ENCODE data around the gene IPPK. TPM values are rescaled to one million over a fixed set of nuclear protein-coding genes. Genes with fewer than 3 reads are reported as not detected.

Gene IPPK
- total and polyA plus RNA-seq, 2 of the 4 experiments (the other 2 are of a cell fraction): 25.1 to 26.8 TPM

GRCh38 chr9:92603990-92604389 lies 65.9 kb downstream of the IPPK start:
- H4K20me1 ChIP-seq (ENCODE audit: insufficient read depth, low read length): no peaks in the 10 kb centered on the region

More at GRCh38 chr9:92603990-92604389, 65.9 kb downstream of the IPPK start:
- Histone ChIP-seq H3K4me1 (ENCODE audit: control insufficient read depth, insufficient read depth, low read length) (peaks cover 20% of the 10 kb centered on the region), H3K23ac (ENCODE audit: low read depth, low read length) (no peak overlapping the region), H3K4me3 (ENCODE audit: insufficient read depth, low read depth, low read length) (no peak overlapping the region), H4K5ac (ENCODE audit: low read depth, low read length) (no peak overlapping the region), H3K27me3 (ENCODE audit: control insufficient read depth, insufficient read depth, low read length) (no peaks in the 10 kb centered on the region), H2AK5ac (ENCODE audit: low read depth, low read length) (no peak overlapping the region), H3K9me1 (ENCODE audit: insufficient read depth, low read length) (peaks cover 22% of the 10 kb centered on the region), H2BK15ac (ENCODE audit: low read depth, low read length) (no peak overlapping the region), H4K91ac (ENCODE audit: insufficient read depth, low read depth, low read length) (no peak overlapping the region), H3K9me3 (ENCODE audit: control insufficient read depth, insufficient read depth, low read length) (no peaks in the 10 kb centered on the region; the same call in 1 of the 2 replicates), H3K27ac (ENCODE audit: insufficient read depth, low read length) (no peak overlapping the region), H3K79me1 (ENCODE audit: low read depth in 1 of 2, low read length in 2 of 2) (0 out of 4 replicates have a peak, but pooled peaks cover 0 to 6% of the 10 kb centered on the region in 2 experiments), H4K8ac (ENCODE audit: low read depth in 2 of 2, low read length in 2 of 2) (no peak overlapping the region), H3K4ac (ENCODE audit: low read depth, low read length) (no peak overlapping the region), H2BK120ac (ENCODE audit: low read depth, low read length) (no peak overlapping the region), H3K4me2 (ENCODE audit: low read depth, low read length) (no peak overlapping the region), H3K56ac (ENCODE audit: extremely low read depth, insufficient read depth, low read length) (no peak overlapping the region), H2BK5ac (ENCODE audit: low read depth, low read length, poor library complexity, severe bottlenecking) (no peak overlapping the region), H3K18ac (ENCODE audit: low read depth, low read length) (no peak overlapping the region), H2AFZ (replicated peaks; ENCODE audit: low read length, poor library complexity) (no peak overlapping the region), H3K14ac (replicated peaks; ENCODE audit: low read depth, low read length) (no peak overlapping the region), H2AK9ac (replicated peaks; ENCODE audit: low read depth, low read length, poor library complexity) (no peak overlapping the region), H3K9ac (ENCODE audit: low read depth, low read length) (no peak overlapping the region), H3K36me3 (ENCODE audit: control insufficient read depth, insufficient read depth, low read length) (no peaks in the 10 kb centered on the region), H2BK20ac (ENCODE audit: low read depth, low read length) (no peak overlapping the region)
- dilution Hi-C loops (cut with HindIII; ENCODE audit: low sequenced_read_pairs, unreplicated experiment) (no loop called here), in situ Hi-C loops (cut with MboI; ENCODE audit: low sequenced_read_pairs) (no loop called here), intact Hi-C loops (cut with micrococcal nuclease) (no loop called here)
- POLR2A ChIA-PET (ENCODE audit: unreplicated experiment): no interaction called here
- TF ChIP-seq MAZ (IDR thresholded peaks at IDR 0.05; ENCODE audit: borderline replicate concordance, low read depth, low read length): no peak
- TF ChIP-seq CTCF (conservative IDR thresholded peaks at IDR 0.05; ENCODE audit: low read depth, low read length): no peak
- TF ChIP-seq SMC3 (IDR thresholded peaks at IDR 0.05; ENCODE audit: low read depth, low read length): no peak
- no peak for TF ChIP-seq CHD1 (IDR thresholded peaks at IDR 0.05; ENCODE audit: low read depth, low read length)
- no peak for TF ChIP-seq USF2 (IDR thresholded peaks at IDR 0.05; ENCODE audit: low read depth, low read length)
- no peak for TF ChIP-seq ELK1 (IDR thresholded peaks at IDR 0.05; ENCODE audit: borderline replicate concordance, low read depth, low read length)
- TF ChIP-seq MAFK (IDR thresholded peaks at IDR 0.05; ENCODE audit: low read depth, low read length): no peak
- WGBS, 2 experiments (ENCODE audit: extremely low coverage in 2 of 2, insufficient read length in 1 of 2): no CpG with 5 or more reads among the region's 5 CpGs
- BruUV-seq (replicated peaks): no TSS peak
- ATAC-seq (ENCODE audit: low read depth) (no peak), DNase-seq (no peak)
- CTCF ChIA-PET: no interaction called here
